ENCODE results near the gene KIFC3.
"Not testable (repeated sequence)": the region's sequence is repeated elsewhere in the genome, so short reads cannot be mapped to it uniquely, and the experiment has no call there.

Gene KIFC3

DNA sequence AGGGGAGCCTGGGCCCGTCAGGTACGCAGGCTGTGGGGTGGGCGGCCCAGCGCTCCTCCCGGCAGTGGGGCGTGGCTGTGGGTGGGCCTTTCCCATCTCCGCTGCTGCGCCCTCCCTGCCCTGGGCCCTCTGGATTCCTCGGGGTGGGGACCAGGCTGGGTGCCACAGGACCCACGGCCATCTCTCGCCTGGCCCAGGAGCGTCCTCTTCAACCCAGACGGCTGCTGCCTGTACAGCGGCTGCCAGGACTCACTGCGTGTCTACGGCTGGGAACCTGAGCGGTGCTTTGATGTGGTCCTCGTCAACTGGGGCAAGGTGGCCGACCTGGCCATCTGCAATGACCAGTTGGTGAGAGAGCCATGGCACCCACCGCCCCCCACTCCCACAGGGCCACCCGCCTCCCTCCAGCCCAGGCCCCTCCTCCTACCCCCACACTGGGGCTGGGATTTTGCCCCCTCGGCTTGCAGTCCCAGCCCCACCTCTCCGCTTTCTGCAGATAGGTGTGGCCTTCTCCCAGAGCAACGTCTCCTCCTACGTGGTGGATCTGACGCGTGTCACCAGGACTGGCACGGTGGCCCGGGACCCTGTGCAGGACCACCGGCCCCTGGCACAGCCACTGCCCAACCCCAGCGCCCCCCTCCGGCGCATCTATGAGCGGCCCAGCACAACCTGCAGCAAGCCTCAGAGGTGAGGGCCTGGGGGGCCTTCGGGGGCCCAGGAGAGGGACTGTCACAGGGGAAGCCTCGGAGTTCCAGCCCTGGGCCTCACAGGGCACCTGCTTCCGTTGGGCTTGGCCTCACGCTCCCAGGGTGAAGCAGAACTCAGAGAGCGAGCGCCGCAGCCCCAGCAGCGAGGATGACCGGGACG is 49.5 kb downstream of the KIFC3 start:
- no peak for DNase-seq

DNA sequence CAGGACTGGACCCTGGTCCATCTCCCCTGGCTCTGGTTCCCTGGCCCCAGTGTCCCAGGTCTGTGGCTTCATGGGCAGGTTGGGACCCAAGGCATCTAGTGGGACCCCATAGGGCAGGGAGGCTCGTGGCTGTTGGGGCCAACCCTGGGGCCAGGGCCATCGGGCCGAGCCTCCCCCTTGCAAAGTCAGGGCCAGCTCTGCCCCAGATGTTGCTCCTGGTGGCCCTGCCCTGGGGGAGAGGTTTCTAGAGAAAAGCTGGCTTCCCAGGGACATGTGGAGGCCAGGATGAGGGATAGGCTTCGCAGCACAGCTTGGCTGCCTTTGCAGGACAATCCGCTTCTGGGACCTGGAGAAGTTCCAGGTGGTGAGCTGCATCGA is 50.1 kb downstream of the KIFC3 start:
- DNase-seq: no peak

DNA sequence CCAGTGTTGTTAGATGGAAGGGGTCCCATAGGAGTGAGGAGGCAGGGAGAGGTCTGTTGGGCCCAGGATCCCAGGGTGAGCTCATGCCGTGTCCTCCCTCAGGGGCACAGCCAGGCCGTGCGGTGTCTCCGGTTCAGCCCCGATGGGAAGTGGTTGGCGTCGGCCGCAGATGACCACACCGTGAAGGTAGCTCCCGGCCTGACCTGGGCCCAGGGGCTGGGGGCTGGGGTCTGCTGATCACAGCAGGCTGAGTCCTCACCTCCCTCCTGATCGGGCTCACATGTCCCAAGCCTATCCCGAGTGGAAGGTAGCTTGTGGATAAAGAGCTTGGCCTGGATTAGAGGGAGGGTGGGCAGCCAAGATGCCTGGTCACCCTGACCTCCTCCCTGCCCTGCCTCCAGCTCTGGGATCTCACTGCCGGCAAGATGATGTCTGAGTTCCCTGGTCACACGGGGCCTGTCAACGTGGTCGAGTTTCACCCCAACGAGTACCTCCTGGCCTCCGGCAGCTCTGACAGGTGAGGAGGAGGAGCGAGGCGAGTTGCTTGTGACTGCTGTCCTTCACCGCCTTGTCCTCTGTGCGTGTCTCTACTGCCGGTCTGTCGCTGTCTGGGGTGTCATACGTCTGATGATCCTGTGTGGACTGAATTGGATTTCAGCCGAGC is 50.6 kb downstream of the KIFC3 start:
- DNase-seq: no peak

DNA sequence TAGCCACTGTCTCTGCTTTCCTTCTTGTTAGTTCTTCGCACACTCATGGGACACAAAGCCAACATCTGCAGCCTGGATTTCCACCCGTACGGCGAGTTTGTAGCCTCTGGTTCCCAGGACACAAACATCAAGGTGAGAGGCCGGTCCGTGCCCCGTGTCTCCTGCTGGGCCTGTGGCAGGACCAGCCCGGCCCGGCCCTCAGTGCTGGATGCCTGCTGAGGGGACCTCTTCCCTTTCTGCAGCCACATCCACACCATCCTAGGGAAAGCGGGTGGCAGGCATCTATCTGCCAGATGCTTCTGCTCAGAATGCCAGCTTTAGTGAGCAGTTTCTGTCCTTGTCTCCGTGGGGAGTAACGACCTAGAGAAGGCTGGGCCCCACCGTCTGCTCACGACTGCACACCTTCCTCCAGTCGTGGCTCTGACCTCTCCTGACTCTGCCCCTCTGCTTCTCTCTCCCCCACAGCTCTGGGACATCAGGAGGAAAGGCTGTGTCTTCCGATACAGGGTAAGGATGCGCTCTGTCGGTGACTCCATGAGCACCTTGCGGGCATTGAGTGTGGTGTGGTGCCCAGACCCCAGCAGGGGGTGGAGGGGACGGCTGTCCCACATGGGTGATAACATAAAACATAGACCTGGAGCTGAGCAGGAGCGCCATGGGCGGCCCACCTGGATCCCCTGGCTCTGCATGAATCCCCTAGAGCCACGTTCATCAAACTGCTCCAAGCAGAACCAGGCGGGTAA is 51.3 kb downstream of the KIFC3 start:
- DNase-seq: no peak

DNA sequence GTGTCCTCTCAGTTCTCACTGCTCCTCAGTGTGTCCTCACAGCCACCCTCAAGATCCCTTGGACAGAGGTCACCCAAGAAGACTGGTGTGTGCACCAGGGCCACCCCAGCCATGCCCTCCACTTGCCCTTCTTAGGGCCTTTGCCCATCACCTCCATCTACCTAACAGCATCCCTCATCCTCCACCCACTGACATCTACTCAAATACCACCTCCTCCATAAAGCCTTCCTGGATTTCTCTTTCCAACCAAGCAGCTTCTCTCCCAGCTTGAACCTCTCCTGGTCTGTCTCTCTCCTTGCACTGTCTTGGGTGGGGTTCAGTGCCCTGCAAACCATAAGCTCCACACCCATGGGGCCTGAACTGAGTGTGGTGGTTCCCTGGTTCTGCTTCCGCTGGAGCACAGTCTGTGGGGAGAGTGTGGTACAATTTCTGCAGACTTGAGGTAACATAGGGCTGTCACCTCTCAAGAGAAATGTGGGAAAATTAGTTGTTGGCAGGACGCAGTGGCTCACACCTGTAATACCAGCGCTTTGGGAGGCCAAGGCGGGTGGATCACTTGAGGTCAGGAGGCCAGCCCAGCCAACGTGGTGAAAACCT is 52.3 kb downstream of the KIFC3 start:
- DNase-seq: no peak

DNA sequence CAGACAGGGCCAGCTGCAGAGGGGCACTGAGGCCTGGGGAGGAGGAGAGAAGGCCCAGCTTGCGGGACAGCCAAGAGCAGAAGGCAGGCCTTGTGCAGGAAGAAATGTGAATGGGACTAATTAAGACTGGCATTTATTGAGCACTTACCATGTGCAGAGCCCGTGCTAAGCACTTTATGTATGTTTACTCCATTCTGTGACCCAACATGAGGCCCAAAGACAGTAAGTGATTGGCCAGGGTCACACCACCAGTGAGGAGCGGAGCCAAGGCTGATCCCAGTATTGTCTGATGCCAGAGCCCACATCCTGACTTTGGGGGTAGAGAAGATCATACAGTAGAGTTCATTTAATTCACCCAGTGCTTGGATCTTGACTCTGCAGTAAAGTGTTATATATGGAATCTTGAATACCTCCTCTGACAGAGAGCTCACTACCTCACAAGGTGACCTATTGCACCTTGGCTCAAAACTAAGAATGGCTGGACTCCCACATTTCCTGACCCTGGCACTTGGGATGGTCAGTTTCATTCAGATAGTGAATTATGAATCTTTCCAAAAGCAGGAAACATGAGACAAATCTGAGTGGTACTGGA is 53.1 kb downstream of the KIFC3 start:
- no peak for DNase-seq

DNA sequence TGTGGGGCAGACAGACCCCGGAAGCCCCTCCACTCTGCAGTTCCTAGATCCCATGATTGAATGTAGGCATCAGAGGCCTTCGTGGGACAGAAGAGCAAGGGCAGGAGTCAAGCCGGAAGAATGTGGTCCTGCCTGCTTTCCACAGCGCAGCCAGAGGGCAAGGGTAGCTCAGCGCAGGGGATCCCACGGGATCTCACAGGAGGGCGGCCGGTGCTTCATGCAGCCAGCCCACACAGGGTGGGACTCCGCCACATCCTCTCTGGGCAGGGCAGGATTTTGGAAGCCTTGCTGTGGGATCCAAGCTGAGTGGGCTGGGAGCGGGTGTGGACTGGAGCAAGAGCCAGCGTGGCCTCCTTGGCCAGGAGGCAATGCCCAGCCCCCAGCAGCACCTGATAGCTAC is 53.7 kb downstream of the KIFC3 start:
- DNase-seq: no peak

DNA sequence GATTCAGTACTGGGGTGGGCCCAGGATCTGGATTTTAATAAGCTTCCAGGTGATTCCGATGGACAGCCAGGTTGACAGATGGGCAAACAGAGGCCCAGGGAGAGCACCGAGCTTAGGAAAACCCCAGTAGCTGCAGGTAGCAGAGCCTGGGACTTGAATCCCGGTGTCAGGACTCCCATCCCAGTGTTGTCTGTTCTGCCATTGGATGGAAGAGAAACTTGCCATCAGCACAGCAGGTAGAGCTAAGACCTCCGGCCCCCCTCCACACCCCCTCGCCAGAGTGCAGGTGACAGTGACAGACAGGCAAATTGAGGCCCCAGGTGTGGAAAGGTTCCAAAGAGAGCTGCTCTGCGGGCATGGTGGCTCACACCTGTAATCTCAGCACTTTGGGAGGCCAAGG is 54.3 kb downstream of the KIFC3 start:
- DNase-seq: no peak

DNA sequence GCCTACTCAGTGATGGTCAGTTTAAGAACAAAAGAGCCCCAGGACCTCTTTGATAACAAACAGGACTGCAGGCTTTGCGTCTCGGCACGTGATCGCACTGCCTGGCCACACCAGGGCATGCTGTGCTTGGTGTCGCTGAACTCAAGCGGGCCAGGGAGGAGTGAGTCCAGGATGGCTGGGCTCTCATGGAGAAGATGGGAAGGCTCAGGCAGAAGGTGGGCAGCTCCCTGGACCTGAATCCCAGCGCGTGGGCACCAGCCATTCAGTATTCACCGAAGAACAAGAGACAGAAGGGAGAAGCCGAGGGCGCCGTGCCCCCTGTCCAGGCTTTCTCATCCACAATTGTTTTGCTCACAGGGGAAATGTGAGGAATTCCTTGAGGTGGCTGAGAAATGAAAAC is 54.8 kb downstream of the KIFC3 start:
- no peak for DNase-seq

DNA sequence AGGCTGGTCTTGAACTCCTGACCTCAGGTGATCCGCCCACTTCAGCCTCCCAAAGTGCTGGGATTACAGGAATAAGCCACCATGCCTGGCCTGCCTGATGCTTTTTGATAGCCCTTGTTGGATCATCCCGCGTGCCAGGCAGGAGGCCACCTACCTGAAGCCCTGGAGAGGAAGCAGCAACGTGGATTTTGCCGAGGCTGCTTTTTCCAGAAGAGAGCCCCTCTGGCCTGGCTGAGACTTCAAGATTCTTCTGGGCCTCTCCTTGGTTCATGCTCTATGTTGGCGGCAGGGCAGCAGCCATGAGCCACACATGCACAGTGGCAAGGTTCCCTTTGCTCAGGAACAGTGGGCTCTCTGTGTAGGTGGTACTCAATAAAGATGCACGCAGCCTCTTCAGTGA is 55.2 kb downstream of the KIFC3 start:
- DNase-seq: no peak

DNA sequence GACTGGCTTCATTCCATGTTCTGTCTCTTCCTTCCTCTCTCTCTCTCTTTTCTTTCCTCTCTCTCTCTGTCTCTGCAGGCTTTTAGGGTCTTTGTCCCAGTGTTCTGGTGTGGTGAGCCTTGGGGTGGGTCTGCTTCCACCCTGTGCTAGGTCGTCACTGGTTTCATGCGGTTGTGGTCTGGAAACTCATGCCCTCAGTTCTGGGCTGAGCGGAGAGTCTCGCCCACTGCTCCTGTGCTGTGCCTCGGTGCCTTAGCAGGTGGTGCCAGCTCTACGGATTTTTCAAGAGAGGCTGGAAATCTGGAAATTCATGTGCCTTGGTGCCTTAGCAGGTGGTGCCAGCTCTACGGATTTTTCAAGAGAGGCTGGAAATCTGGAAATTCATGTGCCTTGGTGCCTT is 56.0 kb downstream of the KIFC3 start:
- not testable (repeated sequence) for DNase-seq

DNA sequence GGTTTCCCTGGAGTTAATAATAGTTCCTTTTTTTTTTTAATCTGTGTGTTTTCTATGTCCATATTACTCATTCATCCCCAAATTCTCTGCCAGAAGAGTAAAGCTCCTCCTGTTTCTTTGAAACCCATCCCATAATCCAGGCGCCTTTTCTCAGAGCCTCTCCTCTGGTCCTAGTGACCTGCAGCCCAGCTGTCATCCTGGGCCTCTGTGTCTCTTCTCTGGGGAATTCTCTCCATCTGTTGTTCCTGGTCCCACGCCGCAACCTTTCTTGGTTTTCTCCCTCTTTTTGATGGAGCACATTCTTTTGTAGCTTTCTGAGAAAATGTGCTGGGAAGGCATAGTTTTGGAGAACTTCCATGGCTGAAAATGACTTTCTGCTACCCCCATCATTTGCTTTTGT is 56.5 kb downstream of the KIFC3 start:
- no peak for DNase-seq

DNA sequence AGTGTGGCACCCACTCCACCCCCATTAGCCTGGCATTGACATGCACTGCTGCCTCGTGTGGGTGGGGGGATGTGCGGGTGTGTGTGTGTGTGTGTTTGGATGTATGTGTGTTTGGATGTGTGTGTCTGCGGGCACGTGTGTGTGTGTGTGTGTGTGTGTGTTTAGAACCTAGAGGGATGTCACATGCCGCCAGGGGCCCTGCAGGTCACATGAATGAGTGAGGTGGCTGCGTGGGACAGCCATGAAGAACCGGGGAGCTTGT is 57.7 kb downstream of the KIFC3 start:
- no peak for DNase-seq

DNA sequence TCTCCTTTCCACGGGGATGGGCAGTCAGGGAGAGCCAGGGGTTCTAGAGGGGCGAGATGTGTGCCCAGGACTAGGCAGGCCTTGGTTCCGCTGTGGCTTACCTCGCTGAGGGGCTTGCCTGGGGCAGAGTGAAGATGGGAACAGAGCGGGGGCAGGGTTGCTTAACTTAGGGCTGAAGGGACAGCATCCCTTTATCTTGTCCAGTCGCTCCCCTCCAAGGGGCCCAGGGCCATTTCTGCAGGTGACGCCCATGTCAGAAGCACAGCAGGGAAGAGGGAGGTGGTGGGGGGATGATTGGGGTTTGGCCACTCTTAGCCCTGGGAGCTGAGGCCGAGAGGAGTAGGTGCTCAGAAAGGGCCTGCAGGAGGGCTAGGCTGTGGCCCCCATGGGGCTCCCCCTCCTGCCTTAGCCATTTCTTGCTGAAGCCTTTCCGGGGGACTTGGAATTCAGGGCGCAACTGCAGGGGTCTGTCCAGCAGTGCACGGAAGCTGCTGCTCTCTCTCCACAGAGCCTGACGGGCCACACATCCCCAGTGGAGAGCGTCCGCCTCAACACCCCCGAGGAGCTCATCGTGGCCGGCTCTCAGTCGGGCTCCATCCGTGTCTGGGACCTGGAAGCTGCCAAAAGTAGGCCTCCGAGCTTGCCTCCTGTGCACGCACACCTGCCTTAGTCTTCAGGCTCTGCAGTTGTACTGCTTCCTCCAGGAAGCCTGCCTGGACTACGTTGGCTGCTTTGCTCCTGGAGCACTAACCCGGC is 58.2 kb downstream of the KIFC3 start:
- no peak for DNase-seq

DNA sequence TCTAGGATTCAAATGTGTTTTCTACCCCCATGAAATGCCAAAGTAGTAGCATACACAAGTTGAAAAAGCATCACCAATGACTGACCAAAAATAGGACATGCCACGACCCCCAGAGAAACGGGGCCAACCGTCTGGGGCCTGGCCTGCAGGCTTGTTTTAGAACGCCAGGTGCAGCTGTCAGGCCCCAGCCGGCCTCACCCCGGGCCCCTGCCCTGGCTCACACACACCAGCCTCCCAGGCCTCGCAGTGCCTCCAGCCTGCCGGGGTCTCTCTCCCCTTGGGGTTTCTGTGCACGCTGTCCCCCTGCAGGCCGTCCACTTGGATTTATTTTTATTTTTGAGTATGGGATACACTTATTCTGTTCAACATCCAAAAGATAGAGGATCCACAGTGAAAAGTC is 58.8 kb downstream of the KIFC3 start:
- no peak for DNase-seq

DNA sequence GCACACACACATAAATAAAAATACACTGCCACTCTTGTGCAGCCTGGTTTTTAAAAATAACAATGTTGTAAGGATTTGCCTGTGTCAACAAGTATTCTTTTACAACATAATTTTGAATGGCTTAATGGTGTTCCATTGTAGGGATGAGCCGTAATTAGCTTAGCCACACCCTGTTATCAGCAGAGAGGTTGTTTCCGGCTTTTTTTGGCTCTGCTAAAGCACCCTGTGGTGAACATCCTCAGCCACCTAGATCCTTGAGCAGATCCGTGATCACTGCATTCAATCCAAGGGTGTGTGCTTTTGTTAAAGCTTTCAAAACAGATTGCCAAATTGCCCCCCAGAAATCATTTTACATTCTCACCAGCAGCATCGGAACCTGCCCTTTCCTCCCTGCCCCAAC is 59.7 kb downstream of the KIFC3 start:
- DNase-seq: no peak

DNA sequence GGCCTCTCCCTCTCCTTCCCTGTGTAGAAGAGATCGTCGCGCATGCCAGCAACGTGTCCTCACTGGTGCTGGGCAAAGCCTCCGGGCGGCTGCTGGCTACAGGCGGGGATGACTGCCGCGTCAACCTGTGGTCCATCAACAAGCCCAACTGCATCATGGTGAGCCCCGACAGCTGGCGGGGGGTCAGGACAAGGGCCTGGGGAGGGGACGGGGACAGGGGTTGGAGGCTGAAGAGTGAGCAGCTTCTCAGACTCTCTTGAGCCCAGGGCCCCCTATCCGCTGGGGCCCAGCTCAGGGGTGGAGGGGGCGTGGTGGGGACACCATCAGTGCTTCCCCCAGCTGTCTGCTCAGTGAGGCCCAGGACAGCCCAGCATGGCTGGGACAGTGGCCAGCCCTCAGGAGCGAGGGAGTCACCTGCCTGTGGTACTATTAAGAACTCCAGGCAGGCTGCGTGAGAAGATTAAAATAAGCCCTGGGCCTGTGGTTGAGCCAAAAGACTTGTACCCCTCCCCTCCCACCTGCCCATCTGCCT is 60.6 kb downstream of the KIFC3 start:
- DNase-seq: no peak

DNA sequence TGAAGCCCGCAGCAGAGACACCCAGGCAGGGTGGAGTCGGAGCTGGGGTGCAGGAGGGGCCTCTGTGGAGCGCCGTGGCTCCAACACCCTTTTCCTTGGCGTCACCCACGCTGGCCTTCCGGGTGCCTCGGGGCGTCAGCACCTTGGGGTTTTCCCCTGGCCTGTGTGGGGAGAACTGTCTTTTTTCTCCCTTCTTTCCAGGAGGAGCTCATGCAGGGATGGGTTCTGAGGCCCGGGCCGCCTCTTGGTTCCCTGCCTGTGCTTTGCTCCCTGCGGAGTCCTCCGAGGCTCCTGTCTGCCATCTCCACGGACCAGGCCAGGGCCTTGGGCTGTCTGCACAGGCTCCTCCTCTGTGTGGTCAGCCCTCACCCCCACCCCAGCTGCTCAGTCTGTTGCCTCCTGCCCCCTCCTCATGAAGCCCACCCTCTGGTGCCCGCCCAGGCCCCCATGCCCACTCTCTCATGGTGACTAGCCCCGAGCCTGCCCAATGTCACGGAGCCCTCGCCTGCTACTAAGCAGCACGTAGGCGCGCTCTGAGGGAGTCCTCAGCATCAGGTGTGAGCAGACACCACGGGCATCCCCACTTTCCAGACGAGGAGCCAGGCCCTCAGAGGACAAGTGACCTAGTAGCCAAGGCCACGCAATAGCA is 61.7 kb downstream of the KIFC3 start:
- DNase-seq: no peak

DNA sequence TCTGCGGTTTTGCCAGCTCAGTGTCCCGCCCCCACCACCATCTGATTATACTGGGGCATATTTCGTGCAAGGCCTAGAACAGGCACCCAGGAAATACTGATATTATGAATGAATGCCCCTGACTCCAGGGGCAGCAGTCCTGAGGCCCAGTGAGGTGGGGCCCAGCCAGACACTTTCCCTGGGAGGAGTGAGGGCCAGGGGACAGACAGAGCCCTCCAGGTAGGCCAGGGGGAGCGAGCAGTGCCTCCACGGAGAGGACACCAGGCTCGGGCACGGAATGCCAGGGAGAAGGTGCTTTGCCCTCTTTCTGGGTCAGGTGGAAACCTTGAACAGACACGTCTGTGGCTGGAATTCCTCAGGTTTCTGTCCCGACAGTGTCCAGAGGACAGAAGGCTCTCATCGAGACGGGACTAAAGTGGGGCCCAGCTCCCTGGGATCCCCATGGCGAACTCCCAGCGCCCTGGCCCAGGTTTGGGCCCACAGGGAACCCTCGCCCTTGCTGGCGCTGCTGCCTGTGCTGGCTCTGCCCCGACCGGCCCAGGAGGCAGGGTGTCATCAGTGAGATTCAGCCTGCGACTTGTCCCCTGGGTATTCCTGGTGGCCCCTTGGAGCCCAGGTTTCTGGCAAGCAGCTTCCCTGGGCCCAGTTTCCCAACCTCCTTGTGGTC is 62.4 kb downstream of the KIFC3 start:
- no peak for DNase-seq

DNA sequence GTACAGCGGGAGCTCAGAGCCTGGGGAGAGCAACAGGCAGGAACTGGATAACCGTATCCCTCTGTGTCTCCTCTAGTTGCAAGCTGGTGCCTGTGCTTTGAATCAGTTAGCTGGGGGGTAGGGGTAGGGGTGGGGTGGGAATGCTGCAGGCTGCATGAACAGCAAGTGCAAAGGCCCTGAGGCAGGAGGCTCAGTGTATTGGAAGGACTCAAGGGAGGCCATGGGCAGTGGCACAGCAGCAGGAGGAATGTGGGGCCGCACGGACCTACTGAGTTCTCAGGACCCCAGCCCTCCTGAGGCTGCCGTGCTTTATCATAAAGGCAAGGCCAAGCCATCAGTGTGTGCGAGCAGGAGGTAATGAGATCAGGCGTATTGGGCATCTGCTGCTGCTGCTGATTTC is 63.4 kb downstream of the KIFC3 start:
- no peak for DNase-seq

All from stimulated activated CD4-positive, alpha-beta T cell treated with anti-CD3 and anti-CD28 coated beads, Interleukin-4, amount 100 ng/mL, for 4 hours (primary cell).